ENCODE measurements around the gene FAS.

GRCh38 chr10:88986549-88987242, 3.9 kb upstream of the FAS start:
- TF ChIP-seq CTCF (conservative IDR thresholded peaks at IDR 0.05; ENCODE audit: low read length) (peak; percentile 86), EZH2phosphoT487 (IDR thresholded peaks at IDR 0.05; ENCODE audit: borderline replicate concordance, low read depth, low read length) (no peak)
